ENCODE measurements around the gene LINS1.

DNA sequence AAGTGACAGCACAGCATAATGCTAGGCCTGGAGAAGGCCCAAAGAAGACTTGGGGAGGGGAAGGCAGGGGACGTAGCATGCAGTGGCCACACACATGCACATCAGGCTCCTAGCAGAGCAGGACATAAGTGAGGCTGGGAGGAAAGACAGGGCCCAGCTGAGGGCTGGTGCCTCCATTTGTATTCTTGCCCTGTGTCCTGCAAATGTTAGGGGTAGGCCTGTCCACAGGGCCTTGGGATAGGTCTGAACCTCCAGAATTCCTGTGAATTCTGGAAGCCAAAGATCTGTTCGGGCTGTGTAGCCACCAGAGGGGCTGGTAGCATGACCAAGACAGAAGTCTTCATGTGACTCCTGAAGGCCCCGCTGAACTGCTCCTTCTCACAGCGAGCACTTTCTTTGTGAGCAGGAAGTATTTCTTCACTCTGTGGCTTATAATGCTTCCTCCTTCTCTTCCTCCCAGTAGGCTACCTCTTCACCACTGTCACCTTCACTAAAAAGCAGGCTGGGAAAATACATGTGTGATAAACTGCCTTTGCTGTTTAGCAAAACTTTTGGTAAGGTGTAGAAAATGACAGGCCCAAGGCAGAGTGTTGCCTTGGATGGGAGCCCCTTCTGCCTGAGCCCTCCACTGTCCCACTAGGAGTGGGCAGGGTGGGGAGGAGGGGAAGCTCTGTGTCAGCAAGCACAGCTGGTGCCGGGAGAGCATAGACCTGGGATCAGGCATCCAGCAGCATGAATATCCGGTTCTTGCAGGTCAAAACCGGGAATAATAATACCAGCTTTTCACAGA lies 81.7 kb downstream of the LINS1 start:
- TF ChIP-seq, protein P1, sequence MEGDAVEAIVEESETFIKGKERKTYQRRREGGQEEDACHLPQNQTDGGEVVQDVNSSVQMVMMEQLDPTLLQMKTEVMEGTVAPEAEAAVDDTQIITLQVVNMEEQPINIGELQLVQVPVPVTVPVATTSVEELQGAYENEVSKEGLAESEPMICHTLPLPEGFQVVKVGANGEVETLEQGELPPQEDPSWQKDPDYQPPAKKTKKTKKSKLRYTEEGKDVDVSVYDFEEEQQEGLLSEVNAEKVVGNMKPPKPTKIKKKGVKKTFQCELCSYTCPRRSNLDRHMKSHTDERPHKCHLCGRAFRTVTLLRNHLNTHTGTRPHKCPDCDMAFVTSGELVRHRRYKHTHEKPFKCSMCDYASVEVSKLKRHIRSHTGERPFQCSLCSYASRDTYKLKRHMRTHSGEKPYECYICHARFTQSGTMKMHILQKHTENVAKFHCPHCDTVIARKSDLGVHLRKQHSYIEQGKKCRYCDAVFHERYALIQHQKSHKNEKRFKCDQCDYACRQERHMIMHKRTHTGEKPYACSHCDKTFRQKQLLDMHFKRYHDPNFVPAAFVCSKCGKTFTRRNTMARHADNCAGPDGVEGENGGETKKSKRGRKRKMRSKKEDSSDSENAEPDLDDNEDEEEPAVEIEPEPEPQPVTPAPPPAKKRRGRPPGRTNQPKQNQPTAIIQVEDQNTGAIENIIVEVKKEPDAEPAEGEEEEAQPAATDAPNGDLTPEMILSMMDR (IDR thresholded peaks at IDR 0.05; ENCODE audit: low read depth, low read length): no peak
- TF ChIP-seq MYC (IDR thresholded peaks at IDR 0.05; ENCODE audit: low read depth, low read length) (peak; percentile 69), POLR2A (IDR thresholded peaks at IDR 0.05; ENCODE audit: extremely low read depth, insufficient read length) (peak; percentile 9)
- TF ChIP-seq, protein P2, sequence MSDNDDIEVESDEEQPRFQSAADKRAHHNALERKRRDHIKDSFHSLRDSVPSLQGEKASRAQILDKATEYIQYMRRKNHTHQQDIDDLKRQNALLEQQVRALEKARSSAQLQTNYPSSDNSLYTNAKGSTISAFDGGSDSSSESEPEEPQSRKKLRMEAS (IDR thresholded peaks at IDR 0.05; ENCODE audit: low read depth, low read length): peak; percentile 67
